NCI-H146 treated with DMSO at 0.1 percent for 48 hours (cell line): Measurements from ENCODE around the gene IL9R.
"Not testable (repeated sequence)": the region's sequence is repeated elsewhere in the genome, so short reads cannot be mapped to it uniquely, and the experiment has no call there.

ENCODE experiments used
- DNase-seq: peaks from one replicate; lab custom pipeline; 2025; ENCODE audit not compliant: unreplicated experiment; lab: John Stamatoyannopoulos, UW

IL9R gene, protein sequence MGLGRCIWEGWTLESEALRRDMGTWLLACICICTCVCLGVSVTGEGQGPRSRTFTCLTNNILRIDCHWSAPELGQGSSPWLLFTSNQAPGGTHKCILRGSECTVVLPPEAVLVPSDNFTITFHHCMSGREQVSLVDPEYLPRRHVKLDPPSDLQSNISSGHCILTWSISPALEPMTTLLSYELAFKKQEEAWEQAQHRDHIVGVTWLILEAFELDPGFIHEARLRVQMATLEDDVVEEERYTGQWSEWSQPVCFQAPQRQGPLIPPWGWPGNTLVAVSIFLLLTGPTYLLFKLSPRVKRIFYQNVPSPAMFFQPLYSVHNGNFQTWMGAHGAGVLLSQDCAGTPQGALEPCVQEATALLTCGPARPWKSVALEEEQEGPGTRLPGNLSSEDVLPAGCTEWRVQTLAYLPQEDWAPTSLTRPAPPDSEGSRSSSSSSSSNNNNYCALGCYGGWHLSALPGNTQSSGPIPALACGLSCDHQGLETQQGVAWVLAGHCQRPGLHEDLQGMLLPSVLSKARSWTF

DNA sequence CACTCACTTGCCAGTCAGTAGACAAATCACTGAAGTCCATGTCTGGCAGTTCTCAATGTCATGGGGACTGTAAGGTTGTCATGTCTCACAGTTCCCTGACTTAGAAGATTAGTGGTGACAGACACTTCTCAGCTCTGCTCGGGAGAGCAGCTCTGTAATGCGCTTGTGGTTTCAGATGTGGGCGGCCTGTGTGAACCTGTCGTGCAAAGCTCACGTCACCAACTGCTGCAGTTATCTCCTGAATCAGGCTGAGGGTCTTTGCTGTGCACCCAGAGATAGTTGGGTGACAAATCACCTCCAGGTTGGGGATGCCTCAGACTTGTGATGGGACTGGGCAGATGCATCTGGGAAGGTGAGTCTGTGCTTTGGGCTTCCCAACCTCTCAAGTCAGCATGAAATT, at the start of gene IL9R:
IL9R (plus strand) TSS at position 261 of the 400 bp plus-strand sequence; CDS start at position 325, 64 bp downstream.
- no peak for DNase-seq

DNA sequence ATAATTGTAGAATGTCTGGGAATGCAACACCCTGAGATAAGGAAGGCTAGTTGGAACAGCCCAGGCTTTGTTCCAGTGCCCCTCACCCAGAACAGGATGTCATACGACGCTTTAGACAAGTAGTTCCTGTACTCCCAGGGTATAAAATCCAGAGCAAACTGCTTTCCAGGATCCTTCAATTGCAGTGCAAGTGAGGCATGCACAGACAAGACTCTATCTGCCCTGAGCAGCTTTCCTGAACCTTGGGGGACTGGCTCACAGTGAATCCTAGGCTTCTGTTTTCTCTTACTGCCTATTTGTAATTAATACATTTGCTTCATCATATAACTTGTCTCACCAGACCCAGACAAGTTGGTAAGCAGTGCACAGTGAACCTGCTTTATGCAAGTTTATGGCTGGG, 48.4 kb upstream of the IL9R start:
- DNase-seq = no peak

DNA sequence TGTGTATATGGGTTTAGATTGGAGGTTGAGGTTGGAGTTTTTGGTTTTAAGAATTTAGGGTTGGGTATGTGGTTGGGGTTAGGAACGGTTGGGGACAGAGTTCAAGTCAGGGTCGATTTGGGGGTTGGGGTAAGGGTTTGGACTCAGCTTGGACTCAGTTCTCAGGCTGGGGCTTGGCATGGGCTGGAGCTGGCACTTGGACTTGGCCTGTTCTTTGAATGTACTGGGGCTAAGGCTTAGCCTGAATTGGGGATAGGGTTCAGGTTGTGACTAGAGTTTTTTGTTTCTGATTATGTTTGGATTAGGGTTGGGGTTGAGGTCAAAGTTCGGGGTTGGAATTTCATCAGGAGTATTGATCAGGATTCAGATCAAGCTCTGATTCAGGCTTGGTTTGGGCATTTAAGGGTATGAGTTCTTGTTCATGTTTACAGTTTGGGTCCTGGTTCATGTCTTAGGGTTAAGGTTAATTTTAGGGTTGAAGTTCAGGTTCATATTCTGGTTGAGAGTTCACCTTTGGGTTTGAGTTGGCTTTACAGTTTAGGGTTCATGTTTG, 46.2 kb upstream of the IL9R start:
- DNase-seq = no peak

DNA sequence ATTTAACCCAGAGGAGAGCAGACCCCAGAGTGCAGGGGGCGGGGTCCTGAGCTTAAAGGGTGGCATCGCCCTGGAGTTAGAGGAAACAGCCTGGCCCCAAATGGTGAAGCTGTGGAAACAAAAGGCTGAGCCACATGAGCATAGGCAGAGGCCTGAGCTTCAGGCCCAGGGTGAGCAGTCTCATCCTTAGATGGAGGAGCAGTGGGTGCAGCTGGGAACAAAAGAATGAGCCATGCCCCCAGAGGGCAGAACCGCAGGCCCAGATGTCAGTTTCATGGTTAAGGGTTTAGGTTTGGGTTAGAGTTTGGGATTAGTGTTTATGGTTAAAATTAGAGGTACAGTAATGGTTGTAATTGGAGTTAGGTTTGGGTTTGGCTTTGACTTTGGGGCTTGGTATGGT, 44.4 kb upstream of the IL9R start:
- no peak for DNase-seq

DNA sequence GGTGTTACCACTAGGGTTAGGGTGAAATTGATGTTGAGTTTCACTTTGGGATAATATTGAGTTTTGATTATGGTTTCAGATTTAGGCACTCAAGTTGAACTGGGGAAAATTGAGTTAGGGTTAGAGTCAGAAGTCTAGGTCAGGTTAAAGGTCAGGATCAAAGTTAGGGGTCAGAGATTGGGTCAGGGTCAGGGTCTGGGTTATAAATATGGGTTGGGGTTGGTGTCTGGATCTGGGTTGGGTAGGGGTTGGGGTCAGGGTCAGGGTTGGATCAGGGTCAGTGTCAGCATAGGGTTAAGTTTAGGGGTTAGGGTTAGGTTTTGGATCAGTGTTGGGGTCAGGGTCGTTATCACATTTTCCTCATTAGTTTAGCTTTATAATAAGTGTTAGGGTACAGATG, 42.7 kb upstream of the IL9R start:
- no peak for DNase-seq

DNA sequence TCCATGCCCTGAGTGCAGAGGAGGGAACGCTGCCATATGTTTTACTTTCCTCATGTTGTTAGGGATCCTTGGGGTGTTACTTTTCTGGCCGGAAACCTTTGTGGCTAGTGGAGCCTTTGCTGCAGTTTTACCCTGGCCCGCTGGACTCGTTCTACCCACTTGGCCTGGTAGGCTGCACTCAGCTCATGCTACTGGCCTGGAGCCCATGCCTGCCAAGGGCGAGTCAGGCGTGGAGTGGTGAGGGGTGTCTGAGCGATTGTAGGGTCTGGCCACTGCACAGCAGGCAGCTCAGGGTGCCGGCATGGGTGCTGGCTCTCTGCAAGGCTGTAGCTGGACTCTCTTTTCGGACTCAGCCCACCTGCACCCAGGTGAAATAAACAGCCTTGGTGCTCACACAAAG, 41.4 kb upstream of the IL9R start:
- no peak for DNase-seq

DNA sequence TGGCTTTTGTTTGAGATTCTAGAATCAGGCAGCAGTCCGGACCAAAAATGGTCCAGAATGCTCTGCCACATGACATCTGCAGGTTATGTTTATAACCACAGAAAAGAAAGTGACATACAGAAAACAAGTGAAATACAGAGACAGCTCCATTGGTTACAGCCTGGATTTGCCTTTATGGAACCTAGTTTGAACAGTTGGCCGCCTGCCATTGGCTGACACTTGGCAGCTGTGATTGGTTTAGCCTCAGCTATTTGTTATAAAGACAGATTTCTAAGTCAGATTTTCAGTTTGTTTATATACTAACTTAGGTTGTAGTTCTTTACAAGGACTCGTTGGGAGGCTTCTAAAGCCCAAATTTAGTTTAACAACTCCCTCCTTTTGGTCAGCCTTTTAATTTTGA, 40.8 kb upstream of the IL9R start:
- DNase-seq = no peak

DNA sequence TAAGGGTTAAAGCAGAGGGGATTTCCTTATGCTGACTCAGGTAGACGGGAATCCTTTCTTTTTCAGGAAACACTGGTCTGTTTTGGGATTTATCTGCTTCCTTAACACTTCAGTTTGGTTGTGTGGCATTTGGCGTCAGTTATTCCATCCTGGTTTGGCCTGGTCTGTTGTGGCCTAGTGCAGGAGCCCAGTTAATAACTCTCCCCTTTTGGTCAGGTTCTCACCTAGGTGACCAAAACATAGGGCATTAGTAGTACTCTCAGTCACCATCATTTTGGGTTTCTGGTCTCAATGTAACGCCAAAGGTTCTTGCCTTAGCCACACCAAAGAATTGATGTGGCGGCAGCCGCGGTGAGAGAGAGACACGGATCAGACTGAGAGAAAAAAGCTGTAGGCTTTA, 39.7 kb upstream of the IL9R start:
- DNase-seq = no peak

DNA sequence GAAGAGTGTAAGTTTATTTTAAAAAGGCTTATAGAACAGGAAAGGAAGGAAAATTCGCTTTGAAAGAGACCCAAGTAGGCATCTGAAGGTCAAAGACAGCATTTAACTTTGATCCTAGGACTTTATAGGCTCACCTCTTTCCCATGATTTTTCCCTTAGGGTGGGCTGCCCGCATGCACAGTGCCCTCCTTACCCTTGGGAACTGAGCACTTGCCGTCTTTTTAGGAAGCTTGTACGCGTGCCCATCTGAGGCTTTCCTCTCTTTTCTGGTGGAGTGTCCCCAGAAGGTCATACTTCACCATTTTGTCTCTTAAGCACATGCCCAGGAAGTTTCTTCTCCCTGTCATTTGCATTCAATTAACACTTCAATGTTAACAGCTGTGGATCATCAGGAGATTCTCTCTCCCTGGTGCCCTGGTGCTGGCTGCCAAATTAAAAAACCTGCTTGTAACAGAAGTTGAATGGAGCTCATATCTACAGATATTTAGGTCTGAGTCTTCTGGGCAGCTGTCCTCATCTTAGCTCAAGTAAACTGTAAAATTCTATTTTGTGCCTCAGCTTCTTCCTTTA, 38.4 kb upstream of the IL9R start:
- no peak for DNase-seq

DNA sequence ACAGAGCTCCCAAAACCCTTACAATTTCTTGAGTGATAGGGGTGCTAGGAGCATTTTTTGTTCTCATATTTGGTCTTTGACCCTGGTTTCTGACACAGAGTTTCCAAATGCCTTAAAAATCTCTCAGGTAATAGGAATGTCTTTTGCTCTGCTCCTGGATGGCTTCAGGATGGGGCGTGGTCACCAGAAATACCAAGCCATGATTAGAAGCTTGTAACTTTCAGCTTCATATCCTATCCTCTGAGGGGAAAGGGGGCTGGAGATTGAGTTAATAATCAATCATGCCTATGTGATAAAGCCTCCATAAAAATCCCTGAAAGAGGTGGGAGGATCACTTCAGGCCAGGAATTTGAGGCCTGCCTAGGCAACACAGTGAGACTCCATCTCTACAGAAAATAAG, 34.6 kb upstream of the IL9R start:
- DNase-seq = no peak

DNA sequence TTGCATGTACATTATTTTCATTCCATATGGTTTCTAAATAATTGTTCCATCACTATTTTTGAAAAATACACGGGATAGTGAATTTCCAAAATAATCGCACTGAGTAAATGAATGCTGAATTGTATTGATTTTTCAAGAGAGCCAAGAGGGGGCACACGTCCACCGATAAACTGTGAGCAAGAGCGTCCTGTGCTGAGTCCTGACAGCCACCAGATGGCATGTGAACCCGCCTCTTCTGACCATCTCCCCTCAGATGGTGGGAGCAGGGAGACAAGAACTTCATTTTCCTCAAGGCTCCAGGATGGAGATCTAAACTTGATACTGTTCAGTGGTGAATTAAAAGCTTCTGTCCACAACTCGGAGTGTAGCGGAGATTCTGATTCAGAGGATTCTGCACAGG, 30.6 kb upstream of the IL9R start:
- DNase-seq = no peak

DNA sequence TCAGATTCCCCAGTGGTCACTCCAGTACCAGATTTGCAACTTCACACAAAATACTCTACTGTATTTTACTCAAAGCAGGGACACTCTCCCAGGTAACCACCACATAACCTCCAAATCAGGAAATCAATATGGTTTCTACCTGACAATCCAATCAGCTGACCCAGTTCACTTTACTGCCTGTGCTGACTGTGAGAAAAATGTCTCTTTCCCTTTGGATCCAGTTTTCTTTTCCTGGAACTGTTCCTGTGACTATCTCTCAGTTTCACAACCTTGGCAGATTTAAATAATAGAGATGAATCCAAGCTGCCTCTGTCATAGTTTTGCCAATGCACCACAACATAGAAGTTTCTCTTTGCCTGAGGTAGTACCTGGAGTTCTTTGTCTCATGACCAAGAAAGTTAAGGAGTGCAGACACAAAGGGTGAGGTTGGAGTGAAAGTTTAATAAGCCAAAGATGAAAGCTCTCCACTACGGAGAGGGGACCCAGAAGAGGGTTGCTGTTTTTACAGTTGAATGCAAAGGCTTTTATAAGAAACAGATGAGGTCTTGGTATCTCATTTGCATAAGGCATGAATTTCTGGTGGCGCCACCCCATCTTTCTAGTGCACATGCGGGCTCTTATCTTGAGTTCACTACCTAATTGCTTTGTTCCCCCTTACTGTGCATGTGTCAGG, 29.7 kb upstream of the IL9R start:
- no peak for DNase-seq

DNA sequence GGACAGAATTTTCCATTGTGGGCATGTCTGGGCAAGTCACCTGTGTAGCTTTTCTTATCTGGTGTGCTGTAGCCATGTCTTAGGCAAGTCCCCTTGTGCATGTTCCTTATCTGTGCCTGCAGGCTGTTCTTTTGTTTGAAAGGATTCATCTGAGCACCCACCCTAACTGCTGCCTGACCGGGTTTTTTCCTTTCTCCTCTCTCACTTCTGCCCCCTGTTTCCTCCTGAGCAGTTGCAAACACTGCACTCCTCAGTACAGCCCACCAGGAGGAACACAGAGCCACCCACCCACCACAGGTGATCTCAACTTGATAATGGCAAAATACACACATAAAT, 29.2 kb upstream of the IL9R start:
- no peak for DNase-seq

DNA sequence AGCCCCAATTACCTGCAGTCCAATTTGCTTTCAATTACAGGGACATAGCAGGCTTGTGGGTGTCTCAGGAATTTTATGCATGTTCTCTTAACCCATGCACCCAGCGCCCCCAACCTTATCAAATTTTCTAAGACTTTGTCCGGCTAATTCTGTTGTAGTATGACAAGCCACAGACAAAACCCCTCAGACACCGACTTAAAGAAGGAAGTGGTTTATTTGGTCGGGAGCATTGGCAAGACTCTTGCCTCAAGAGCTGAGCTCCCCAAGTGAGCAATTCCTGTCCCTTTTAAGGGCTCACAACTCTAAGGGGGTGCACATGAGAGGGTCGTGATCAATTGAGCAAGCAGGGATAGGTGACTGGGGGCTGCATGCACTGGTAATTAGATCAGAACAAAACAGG, 28.7 kb upstream of the IL9R start:
- no peak for DNase-seq

DNA sequence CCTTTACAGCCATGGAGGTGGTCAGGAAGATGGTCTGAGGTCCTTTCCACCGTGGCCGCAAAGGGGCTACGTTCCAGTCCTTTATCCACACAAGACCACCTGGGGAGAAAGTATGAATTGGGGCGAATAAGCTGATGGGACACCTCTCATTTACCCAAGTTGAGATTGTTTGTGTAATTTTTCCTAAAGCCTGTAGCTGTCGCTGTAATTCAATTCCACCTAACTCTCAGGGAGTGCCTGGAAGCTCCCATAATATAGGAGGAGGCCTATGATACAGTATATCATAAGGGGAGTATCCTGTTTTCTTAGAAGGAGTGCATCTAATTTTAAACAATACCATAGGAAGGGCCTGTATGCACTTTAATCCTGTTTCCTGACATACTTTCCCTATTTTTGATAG, 25.8 kb upstream of the IL9R start:
- DNase-seq = not testable (repeated sequence)

DNA sequence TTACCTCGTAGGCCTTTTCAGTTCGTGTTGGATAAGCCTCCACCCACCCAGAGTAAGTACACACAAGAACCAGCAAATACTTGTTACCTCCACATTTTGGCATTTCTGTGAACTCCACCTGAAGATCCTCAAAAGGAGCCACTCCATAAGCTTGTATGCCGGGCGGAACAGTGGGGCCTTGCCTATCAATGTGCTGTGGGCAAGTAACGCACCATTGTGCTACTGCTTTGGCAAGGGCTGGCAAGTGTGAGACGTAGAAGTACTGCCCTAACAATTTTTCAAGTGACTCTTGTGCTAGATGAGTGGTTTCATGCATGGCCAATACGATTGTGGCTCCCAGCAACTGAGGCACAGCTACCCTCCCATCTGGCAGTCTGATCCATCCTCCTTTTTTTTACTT, 25.3 kb upstream of the IL9R start:
- DNase-seq = not testable (repeated sequence)

DNA sequence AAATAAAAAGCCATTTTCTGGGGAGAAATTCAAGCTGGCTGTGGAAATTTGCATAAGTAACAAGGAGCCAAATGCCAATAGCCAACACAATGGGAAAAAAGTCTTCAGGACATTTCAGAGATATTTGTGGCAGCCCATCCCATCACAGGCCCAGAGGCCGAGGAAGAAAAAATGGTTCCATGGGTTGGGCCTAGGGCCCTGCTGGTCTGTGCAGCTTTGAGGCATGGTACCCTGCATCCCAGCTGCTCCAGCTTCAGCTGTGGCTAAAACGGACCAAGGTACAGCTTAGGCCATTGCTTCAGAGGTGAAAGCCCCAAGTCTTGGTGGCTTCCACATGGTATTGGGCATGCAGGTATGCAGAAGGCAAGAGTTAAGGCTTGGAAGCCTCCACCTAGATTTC, 14.2 kb upstream of the IL9R start:
- DNase-seq = no peak

DNA sequence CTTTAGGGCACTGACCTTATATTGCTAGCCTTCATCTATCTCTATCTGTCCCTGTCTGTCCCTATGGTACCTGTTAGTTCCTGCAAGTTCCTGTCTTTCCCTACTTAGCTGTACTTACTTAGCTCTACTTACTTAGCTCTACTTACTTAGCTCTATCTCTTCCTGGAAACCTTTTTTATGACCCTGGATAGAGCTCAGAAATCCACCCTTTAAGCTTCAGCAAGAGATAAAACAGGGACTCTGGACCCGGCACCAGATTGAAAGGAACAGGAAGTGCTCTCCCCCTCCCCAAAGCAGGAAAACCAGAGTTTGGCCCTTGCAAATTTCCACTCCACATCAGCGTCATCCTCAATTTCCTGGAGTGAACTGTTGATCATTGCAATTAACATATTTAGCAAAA, 12.3 kb upstream of the IL9R start:
- DNase-seq = no peak

DNA sequence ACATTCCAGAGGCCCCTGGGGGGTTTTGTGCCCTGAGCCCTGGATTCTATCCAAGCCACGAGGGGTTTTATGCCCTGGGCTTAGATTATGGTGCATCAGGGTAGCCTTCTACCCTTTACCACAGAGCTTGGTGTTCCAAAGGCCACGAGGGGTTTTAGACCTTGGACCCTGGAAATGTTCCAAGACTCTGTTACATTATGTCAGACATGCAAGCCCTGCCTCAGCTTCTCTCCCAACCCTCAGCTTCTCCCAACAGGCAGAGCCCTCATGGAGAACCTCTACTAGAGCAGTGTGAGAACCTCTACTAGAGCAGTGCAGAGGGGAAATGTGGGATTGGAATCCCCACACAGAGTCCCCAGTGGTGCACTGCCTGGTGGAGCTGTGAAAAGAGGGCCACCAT, 10.5 kb upstream of the IL9R start:
- DNase-seq = not testable (repeated sequence)

DNA sequence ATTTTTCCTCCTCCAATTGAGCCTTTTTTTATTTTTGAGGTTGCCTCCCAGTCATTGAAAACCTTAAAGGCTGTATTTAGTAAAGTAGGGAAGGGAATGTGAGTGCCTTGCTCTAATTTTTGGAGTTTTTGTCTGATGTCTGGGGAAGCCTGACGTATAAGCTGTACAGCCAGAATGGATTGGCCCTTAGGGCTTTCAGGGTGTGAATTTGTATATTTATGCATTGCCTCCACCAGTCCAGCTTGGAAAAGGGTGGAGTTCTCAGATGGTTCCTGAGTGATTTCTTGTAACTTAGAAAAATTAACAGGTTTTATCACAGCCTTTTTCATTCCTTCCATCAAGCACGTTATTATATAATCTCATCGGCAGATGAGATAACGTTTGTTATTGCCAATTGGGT, 8.6 kb upstream of the IL9R start:
- no peak for DNase-seq

DNA sequence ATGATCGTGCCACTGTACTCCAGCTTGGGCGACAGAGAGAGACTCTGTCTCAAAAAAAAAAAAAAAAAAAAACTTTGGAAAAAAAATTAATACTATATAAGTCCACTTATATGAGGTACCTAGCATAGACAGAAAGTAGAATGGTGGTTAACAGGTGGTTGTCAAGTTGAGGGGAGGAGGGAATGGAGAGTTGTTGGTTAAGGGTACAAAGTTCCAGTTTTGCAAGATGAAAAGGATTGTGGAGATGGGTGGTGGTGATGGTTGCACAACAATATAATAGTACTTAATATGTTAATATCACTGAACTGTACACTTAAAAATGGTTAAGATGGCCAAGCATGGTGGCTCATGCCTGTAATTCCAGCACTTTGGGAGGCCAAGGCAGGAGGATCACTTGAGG, 4.1 kb upstream of the IL9R start:
- DNase-seq = no peak

DNA sequence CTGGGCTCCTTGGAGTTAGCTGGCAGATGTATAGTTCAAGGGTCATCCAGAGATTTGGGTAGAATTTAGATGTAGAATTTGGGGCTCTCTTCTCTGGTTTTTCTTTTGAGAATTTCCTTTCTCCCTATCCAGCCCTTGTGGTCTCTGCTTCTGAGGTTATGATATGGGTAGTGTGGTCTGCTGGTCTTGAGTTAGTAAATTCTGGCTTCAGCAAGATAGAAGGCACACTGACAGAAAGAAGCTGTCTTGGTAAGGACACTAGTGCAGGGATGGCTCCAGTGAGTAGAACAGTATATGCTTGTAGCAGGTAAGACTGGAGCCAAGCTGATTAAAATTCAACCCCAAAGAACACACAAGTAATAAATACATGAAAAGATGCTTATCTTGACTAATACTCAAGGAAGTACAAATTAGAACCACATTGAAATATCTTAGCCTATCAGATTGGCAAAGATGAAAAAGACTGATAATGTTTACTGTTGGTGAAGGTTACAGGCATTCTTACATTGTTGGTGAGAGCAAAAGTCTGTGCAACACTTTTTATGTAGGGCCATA, 2.1 kb upstream of the IL9R start:
- DNase-seq = no peak
